WTC11 (cell line): ENCODE measurements around the gene DBT. TPM values are rescaled to one million over a fixed set of nuclear protein-coding genes. Genes with fewer than 3 reads are reported as not detected.
"Not testable (repeated sequence)": the region's sequence is repeated elsewhere in the genome, so short reads cannot be mapped to it uniquely, and the experiment has no call there.

Experiments used
- ATAC-seq: fragments of 200-7000 bp; cut with Tn5 transposase; 2 replicates; pipeline ENCODE4 v1.10.0; 2021; ENCODE audit warnings: mild to moderate bottlenecking, moderate library complexity
- CTCF ChIA-PET: fragments of 300-600 bp; sonication (Branson Sonifier 250); formaldehyde crosslinking; loops from one replicate; lab custom pipeline; 2021; ENCODE audit warnings: antibody characterized with exemption; lab: Charles Lee
- POLR2A ChIA-PET: fragments of 350-600 bp; sonication (Branson Sonifier 250); formaldehyde crosslinking; loops from one replicate; lab custom pipeline; 2021; ENCODE audit warnings: antibody characterized with exemption; lab: Charles Lee
- DNase-seq: peaks from one replicate; pipeline ENCODE4 v3.0.0; 2021; ENCODE audit warnings: low spot score
- H3K27ac Mint-ChIP-seq: 2 replicates; pipeline ENCODE4 v1.8.0; 2021; ENCODE audit warnings: mixed read lengths
- H3K27me3 Mint-ChIP-seq: 2 replicates; pipeline ENCODE4 v1.8.0; 2021; ENCODE audit warnings: low read depth, mild to moderate bottlenecking, moderate library complexity, mixed read lengths
- H3K36me3 Mint-ChIP-seq: 2 replicates; pipeline ENCODE4 v1.8.0; 2021; ENCODE audit warnings: mixed read lengths
- H3K4me1 Mint-ChIP-seq: 2 replicates; pipeline ENCODE4 v1.8.0; 2022; ENCODE audit warnings: mixed read lengths
- H3K4me3 Mint-ChIP-seq: 2 replicates; pipeline ENCODE4 v1.8.0; 2021; ENCODE audit warnings: mild to moderate bottlenecking, moderate library complexity, mixed read lengths
- H3K9me3 Mint-ChIP-seq: 2 replicates; pipeline ENCODE4 v1.8.0; 2021; ENCODE audit warnings: mixed read lengths
- CREM ChIP-seq: sonication (generic); formaldehyde crosslinking; IDR thresholded peaks from 2 replicates; pipeline ENCODE4 v1.8.1; 2022; ENCODE audit warnings: mild to moderate bottlenecking, missing genetic modification reagents, moderate library complexity
- ELF4 ChIP-seq: sonication (generic); formaldehyde crosslinking; IDR thresholded peaks from 2 replicates; pipeline ENCODE4 v1.8.1; 2022; ENCODE audit warnings: low read depth, mild to moderate bottlenecking, moderate library complexity, missing genetic modification reagents
- ESRRA ChIP-seq: sonication (generic); formaldehyde crosslinking; IDR thresholded peaks from 2 replicates; pipeline ENCODE4 v1.8.1; 2022; ENCODE audit warnings: mild to moderate bottlenecking, missing genetic modification reagents, borderline replicate concordance
- MXD4 ChIP-seq: fragments of 250-450 bp; sonication (Bioruptor Pico); IDR thresholded peaks from 2 replicates; pipeline ENCODE4 v1.8.0; 2021; ENCODE audit warnings: mild to moderate bottlenecking, moderate library complexity, borderline replicate concordance
- RELA ChIP-seq: sonication (generic); formaldehyde crosslinking; IDR thresholded peaks from 2 replicates; pipeline ENCODE4 v1.8.1; 2022; ENCODE audit warnings: missing genetic modification reagents, mild to moderate bottlenecking, borderline replicate concordance
- SMAD3 ChIP-seq: sonication (generic); formaldehyde crosslinking; IDR thresholded peaks from 2 replicates; pipeline ENCODE4 v1.8.0; 2022; ENCODE audit warnings: missing genetic modification reagents, mild to moderate bottlenecking, borderline replicate concordance
- SMAD4 ChIP-seq: sonication (generic); formaldehyde crosslinking; IDR thresholded peaks from 2 replicates; pipeline ENCODE4 v1.8.0; 2022; ENCODE audit warnings: mild to moderate bottlenecking, missing genetic modification reagents
- SOX15 ChIP-seq: fragments of 250-450 bp; sonication (Bioruptor Pico); IDR thresholded peaks from 2 replicates; pipeline ENCODE4 v1.9.0; 2021; ENCODE audit warnings: mild to moderate bottlenecking
- TEAD4 ChIP-seq: sonication (generic); formaldehyde crosslinking; IDR thresholded peaks from 2 replicates; pipeline ENCODE4 v1.8.0; 2022; ENCODE audit warnings: mild to moderate bottlenecking, missing genetic modification reagents
- ZNF121 ChIP-seq: sonication (generic); formaldehyde crosslinking; IDR thresholded peaks from 2 replicates; pipeline ENCODE4 v1.8.0; 2023; ENCODE audit warnings: missing genetic modification reagents
- ZNF671 ChIP-seq: fragments of 250-450 bp; sonication (Bioruptor Pico); IDR thresholded peaks from 2 replicates; pipeline ENCODE4 v1.8.0; 2021; ENCODE audit warnings: mild to moderate bottlenecking
- total RNA-seq: library from RNA; stranded (reverse); gene quantifications from 3 replicates; pipeline ENCODE4 v1.2.3, GENCODE V29; 2021
- TF ChIP-seq, protein P1 (sequence below): fragments of 200-600 bp; IDR thresholded peaks from 2 replicates; pipeline ENCODE4 v1.8.0; 2022; ENCODE audit warnings: antibody characterized with exemption
- TF ChIP-seq, protein P2 (sequence below): sonication (generic); formaldehyde crosslinking; IDR thresholded peaks from 2 replicates; pipeline ENCODE4 v1.8.1; 2023; ENCODE audit warnings: mild to moderate bottlenecking, missing genetic modification reagents, moderate library complexity
- TF ChIP-seq, protein P3 (sequence below): fragments of 250-450 bp; sonication (Bioruptor Pico); IDR thresholded peaks from 2 replicates; pipeline ENCODE4 v1.9.0; 2021; ENCODE audit warnings: mild to moderate bottlenecking
- TF ChIP-seq, protein P4 (sequence below): sonication (generic); formaldehyde crosslinking; IDR thresholded peaks from 2 replicates; pipeline ENCODE4 v1.8.1; 2022; ENCODE audit warnings: mild to moderate bottlenecking, moderate library complexity, missing genetic modification reagents
- TF ChIP-seq, protein P5 (sequence below): sonication (generic); formaldehyde crosslinking; conservative IDR thresholded peaks from 2 replicates; pipeline ENCODE4 v1.8.1; 2022; ENCODE audit warnings: mild to moderate bottlenecking, missing genetic modification reagents
- TF ChIP-seq, protein P6 (sequence below): sonication (generic); formaldehyde crosslinking; IDR thresholded peaks from 2 replicates; pipeline ENCODE4 v1.8.0; 2022; ENCODE audit warnings: mild to moderate bottlenecking, missing genetic modification reagents
- TF ChIP-seq, protein P7 (sequence below): sonication (generic); formaldehyde crosslinking; IDR thresholded peaks from 2 replicates; pipeline ENCODE4 v1.8.1; 2022; ENCODE audit warnings: missing genetic modification reagents, borderline replicate concordance

DBT gene
- total RNA-seq, 1 experiment from 2014 or later = 20.1 TPM

DNA sequence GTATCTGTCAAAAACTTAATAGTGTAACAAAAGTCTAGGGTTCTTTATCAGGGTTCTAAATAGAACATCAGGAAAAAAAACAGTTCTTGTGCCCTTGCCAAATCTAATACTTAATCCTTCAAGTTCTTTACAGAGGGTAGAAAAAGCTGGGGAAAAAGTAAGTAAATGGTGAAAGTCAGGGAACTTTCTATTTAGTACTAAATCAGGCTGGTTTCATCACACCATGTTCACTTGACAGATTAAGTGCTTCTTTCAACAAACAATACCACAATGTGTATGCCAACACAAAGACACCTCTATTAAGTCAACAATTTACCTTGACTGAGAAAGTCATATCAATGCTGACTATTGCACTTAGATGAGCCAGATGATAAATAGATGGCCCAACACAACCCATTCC lies 9.7 kb downstream of the DBT start:
- DNase-seq (no peak), ATAC-seq (no peak)
- POLR2A ChIA-PET = interaction anchor here (0.7 kb wide), 1 partner anchor 111 kb away, joined by 3 read pairs; no protein-coding TSS in a partner anchor
- no peaks in the 10 kb centered on the region for H3K27me3 Mint-ChIP-seq
- CTCF ChIA-PET = no interaction called here
- H3K4me3 Mint-ChIP-seq = no peak overlapping the region
- TF ChIP-seq SMAD4 = no peak
- TF ChIP-seq, protein P1, sequence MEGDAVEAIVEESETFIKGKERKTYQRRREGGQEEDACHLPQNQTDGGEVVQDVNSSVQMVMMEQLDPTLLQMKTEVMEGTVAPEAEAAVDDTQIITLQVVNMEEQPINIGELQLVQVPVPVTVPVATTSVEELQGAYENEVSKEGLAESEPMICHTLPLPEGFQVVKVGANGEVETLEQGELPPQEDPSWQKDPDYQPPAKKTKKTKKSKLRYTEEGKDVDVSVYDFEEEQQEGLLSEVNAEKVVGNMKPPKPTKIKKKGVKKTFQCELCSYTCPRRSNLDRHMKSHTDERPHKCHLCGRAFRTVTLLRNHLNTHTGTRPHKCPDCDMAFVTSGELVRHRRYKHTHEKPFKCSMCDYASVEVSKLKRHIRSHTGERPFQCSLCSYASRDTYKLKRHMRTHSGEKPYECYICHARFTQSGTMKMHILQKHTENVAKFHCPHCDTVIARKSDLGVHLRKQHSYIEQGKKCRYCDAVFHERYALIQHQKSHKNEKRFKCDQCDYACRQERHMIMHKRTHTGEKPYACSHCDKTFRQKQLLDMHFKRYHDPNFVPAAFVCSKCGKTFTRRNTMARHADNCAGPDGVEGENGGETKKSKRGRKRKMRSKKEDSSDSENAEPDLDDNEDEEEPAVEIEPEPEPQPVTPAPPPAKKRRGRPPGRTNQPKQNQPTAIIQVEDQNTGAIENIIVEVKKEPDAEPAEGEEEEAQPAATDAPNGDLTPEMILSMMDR = no peak
- H3K4me1 Mint-ChIP-seq = 0 out of 2 replicates have a peak, but pooled peaks cover 2% of the 10 kb centered on the region
- no peaks in the 10 kb centered on the region for H3K9me3 Mint-ChIP-seq
- H3K36me3 Mint-ChIP-seq = peaks cover 32% of the 10 kb centered on the region
- H3K27ac Mint-ChIP-seq = no peak overlapping the region

DNA sequence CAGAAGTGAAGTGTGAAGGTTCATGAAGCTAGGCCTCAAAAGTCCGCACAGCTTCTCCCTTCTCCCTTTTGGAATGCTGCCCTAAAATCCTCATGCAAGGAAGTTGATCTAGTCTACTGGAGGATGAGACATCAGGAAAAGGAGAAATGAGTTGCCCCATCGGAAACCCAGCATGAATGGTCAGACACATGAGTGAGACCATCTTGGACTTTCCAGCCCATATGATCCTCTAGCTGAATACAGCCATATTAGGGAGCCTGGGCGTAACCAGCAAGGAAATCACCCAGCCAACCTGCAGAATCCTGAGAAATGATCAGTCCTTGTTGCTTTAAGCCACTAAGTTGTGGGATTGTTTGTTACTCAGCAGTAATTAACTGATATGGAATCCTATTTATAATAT lies 12.5 kb downstream of the DBT start:
- Mint-ChIP-seq H3K9me3 (no peaks in the 10 kb centered on the region), H3K36me3 (peaks cover 58% of the 10 kb centered on the region), H3K27me3 (no peaks in the 10 kb centered on the region), H3K4me3 (no peak overlapping the region), H3K4me1 (peaks cover 12% of the 10 kb centered on the region), H3K27ac (no peak overlapping the region)
- no peak for DNase-seq
- no peak for ATAC-seq
- POLR2A ChIA-PET = no interaction called here
- CTCF ChIA-PET = no interaction called here
- TF ChIP-seq, protein P2, sequence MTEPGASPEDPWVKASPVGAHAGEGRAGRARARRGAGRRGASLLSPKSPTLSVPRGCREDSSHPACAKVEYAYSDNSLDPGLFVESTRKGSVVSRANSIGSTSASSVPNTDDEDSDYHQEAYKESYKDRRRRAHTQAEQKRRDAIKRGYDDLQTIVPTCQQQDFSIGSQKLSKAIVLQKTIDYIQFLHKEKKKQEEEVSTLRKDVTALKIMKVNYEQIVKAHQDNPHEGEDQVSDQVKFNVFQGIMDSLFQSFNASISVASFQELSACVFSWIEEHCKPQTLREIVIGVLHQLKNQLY = no peak
- TF ChIP-seq ESRRA (CRISPR knock-in tag) = no peak
- no peak for TF ChIP-seq ELF4 (CRISPR knock-in tag)
- no peak for TF ChIP-seq ZNF671 (CRISPR knock-in tag)
- TF ChIP-seq RELA (CRISPR knock-in tag) = no peak
- TF ChIP-seq CREM (CRISPR knock-in tag) = no peak
- TF ChIP-seq, protein P3, sequence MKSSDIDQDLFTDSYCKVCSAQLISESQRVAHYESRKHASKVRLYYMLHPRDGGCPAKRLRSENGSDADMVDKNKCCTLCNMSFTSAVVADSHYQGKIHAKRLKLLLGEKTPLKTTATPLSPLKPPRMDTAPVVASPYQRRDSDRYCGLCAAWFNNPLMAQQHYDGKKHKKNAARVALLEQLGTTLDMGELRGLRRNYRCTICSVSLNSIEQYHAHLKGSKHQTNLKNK (CRISPR knock-in tag) = no peak
- TF ChIP-seq, protein P4, sequence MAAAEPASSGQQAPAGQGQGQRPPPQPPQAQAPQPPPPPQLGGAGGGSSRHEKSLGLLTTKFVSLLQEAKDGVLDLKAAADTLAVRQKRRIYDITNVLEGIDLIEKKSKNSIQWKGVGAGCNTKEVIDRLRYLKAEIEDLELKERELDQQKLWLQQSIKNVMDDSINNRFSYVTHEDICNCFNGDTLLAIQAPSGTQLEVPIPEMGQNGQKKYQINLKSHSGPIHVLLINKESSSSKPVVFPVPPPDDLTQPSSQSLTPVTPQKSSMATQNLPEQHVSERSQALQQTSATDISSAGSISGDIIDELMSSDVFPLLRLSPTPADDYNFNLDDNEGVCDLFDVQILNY (CRISPR knock-in tag) = no peak
- TF ChIP-seq MXD4 (CRISPR knock-in tag) = no peak
- TF ChIP-seq, protein P5, sequence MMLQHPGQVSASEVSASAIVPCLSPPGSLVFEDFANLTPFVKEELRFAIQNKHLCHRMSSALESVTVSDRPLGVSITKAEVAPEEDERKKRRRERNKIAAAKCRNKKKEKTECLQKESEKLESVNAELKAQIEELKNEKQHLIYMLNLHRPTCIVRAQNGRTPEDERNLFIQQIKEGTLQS (CRISPR knock-in tag) = no peak
- TF ChIP-seq ZNF121 = no peak

DNA sequence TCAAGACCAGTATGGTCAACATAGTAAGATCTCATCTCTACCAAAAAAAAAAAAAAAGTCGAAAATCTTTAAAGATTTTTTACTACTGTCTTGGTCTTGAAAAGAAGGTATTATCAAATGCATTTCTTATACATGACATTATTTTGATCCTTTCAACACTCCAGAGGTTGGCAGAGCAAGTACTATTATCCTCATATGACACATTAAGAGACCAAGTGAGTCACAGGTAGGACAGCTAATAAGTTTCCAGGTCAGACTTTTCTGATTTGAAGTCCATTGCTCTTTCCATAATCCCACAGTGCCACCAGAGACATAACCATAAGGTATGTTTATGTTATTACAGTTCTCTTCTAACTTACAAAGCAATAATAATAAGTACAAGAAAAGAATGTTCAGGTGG lies 15.2 kb downstream of the DBT start:
- DNase-seq (no peak), ATAC-seq (no peak)
- Mint-ChIP-seq H3K36me3 (peaks cover 67% of the 10 kb centered on the region), H3K4me3 (no peak overlapping the region), H3K27ac (peak overlapping the region; percentile 80), H3K4me1 (peaks cover 12% of the 10 kb centered on the region), H3K27me3 (no peaks in the 10 kb centered on the region), H3K9me3 (no peaks in the 10 kb centered on the region)
- CTCF ChIA-PET = no interaction called here
- POLR2A ChIA-PET = no interaction called here
- TF ChIP-seq, protein P6, sequence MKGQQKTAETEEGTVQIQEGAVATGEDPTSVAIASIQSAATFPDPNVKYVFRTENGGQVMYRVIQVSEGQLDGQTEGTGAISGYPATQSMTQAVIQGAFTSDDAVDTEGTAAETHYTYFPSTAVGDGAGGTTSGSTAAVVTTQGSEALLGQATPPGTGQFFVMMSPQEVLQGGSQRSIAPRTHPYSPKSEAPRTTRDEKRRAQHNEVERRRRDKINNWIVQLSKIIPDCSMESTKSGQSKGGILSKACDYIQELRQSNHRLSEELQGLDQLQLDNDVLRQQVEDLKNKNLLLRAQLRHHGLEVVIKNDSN (CRISPR knock-in tag) = no peak
- TF ChIP-seq TEAD4 (CRISPR knock-in tag) (no peak), SMAD3 (CRISPR knock-in tag) (no peak), SOX15 (CRISPR knock-in tag) (no peak)
- TF ChIP-seq, protein P7, sequence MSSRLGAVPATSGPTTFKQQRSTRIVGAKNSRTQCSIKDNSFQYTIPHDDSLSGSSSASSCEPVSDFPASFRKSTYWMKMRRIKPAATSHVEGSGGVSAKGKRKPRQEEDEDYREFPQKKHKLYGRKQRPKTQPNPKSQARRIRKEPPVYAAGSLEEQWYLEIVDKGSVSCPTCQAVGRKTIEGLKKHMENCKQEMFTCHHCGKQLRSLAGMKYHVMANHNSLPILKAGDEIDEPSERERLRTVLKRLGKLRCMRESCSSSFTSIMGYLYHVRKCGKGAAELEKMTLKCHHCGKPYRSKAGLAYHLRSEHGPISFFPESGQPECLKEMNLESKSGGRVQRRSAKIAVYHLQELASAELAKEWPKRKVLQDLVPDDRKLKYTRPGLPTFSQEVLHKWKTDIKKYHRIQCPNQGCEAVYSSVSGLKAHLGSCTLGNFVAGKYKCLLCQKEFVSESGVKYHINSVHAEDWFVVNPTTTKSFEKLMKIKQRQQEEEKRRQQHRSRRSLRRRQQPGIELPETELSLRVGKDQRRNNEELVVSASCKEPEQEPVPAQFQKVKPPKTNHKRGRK = no peak
- TF ChIP-seq, all 79 proteins: peak for 0

DNA sequence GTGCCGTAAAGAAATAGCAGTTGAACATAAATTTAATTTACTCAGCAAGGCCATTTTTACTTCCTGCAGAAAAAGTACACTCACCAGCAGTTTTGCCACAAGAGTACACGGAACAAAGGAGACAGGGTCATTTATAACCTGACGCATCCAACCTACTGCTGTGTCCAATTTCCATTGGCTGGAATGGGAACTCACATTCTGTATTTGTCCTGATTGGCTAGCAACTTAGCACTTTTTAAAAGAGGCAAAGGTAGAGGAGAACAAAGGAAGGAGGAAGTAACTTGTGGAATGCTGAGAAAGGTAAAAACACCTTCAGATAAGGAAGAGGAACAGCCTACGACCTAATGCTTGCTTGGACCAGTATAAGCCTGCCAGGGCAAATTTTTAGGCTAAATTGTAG lies 16.1 kb downstream of the DBT start:
- H3K4me3 Mint-ChIP-seq, ATAC-seq, POLR2A ChIA-PET, CTCF ChIA-PET, H3K27me3 Mint-ChIP-seq, H3K9me3 Mint-ChIP-seq, DNase-seq: not testable (repeated sequence)
- Mint-ChIP-seq H3K36me3 (peaks cover 61% of the 10 kb centered on the region), H3K4me1 (peaks cover 12% of the 10 kb centered on the region), H3K27ac (peak overlapping the region; percentile 80)
